PC-9 (cell line): ENCODE data around the gene TROAP. TPM values are rescaled to one million over a fixed set of nuclear protein-coding genes. Genes with fewer than 3 reads are reported as not detected.

Experiments
- BruUV-seq: library from RNA; stranded (reverse); fragments of 400-500 nt; replicated peaks from 2 replicates; lab custom pipeline; 2021; lab: Mats Ljungman, UMichigan
- CTCF ChIA-PET: fragments of 300-600 bp; sonication (Branson Sonifier 250); formaldehyde crosslinking; loops from one replicate; lab custom pipeline; 2022; ENCODE audit warnings: antibody characterized with exemption; lab: Charles Lee
- POLR2A ChIA-PET: fragments of 300-600 bp; sonication (Branson Sonifier 250); formaldehyde crosslinking; loops from one replicate; lab custom pipeline; 2022; ENCODE audit warnings: antibody characterized with exemption; ENCODE audit not compliant: unreplicated experiment; lab: Charles Lee
- DNase-seq, 2 experiments: peaks; one replicate each; pipeline versions ENCODE4 v3.0.0 to v3.0.0-alpha.2; 2015 to 2022; ENCODE audit warnings: mixed read lengths in 1 of 2
- H2AFZ ChIP-seq: fragments of 200-600 bp; sonication (generic); 2 replicates; pipeline ENCODE4 v1.8.1; 2017; ENCODE audit warnings: antibody characterized with exemption
- H3F3A ChIP-seq: fragments of 200-600 bp; sonication (generic); 2 replicates; pipeline ENCODE4 v1.8.1; 2017; ENCODE audit warnings: antibody characterized with exemption, mild to moderate bottlenecking, low read depth; ENCODE audit not compliant: insufficient read depth
- H3K27ac ChIP-seq: fragments of 200-600 bp; sonication (generic); 2 replicates; pipeline ENCODE4 v1.6.1; 2016; ENCODE audit warnings: mixed run types
- H3K27me3 ChIP-seq: fragments of 200-600 bp; sonication (generic); 2 replicates; pipeline ENCODE4 v1.6.1; 2016; ENCODE audit warnings: low read depth, mixed run types; ENCODE audit not compliant: insufficient read depth
- H3K36me3 ChIP-seq: fragments of 200-600 bp; sonication (generic); 2 replicates; pipeline ENCODE4 v1.6.1; 2016; ENCODE audit warnings: low read depth, mixed run types
- H3K4me1 ChIP-seq: fragments of 200-600 bp; sonication (generic); replicated peaks from 2 replicates; pipeline ENCODE4 v1.6.1; 2016; ENCODE audit warnings: mixed run types; ENCODE audit not compliant: insufficient read depth
- H3K4me2 ChIP-seq: fragments of 200-600 bp; sonication (generic); 2 replicates; pipeline ENCODE4 v1.6.1; 2017; ENCODE audit warnings: mixed run types
- H3K4me3 ChIP-seq: fragments of 200-600 bp; sonication (generic); 2 replicates; pipeline ENCODE4 v1.6.1; 2016; ENCODE audit warnings: mixed run types
- H3K79me2 ChIP-seq: fragments of 200-600 bp; sonication (generic); 2 replicates; pipeline ENCODE4 v1.6.1; 2017; ENCODE audit warnings: low read depth, mixed run types
- H3K9me2 ChIP-seq: fragments of 200-600 bp; sonication (generic); 2 replicates; pipeline ENCODE4 v1.8.1; 2017; ENCODE audit warnings: mild to moderate bottlenecking; ENCODE audit not compliant: insufficient read depth
- H3K9me3 ChIP-seq: fragments of 200-600 bp; sonication (generic); 2 replicates; pipeline ENCODE4 v1.8.1; 2016; ENCODE audit warnings: low read depth; ENCODE audit not compliant: insufficient read depth
- H4K20me1 ChIP-seq: fragments of 200-600 bp; sonication (generic); 2 replicates; pipeline ENCODE4 v1.8.1; 2017; ENCODE audit not compliant: insufficient read depth
- EZH2 ChIP-seq: fragments of 200-600 bp; sonication (generic); IDR thresholded peaks from 2 replicates; pipeline ENCODE4 v1.8.0; 2017; ENCODE audit warnings: antibody characterized with exemption, low read depth
- intact Hi-C: fragments of 100-400 bp; cut with micrococcal nuclease; formaldehyde crosslinking; loops from one replicate; pipeline ENCODE4 v1.10.0; 2022; ENCODE audit not compliant: unreplicated experiment
- total RNA-seq: library from RNA; stranded (reverse); gene quantifications from 2 replicates; pipeline ENCODE4 v1.2.3, GENCODE V29; 2021
- TF ChIP-seq, protein P1 (sequence below): fragments of 200-600 bp; sonication (generic); conservative IDR thresholded peaks from 2 replicates; pipeline ENCODE4 v1.6.1; 2017; ENCODE audit warnings: mixed run types, antibody characterized with exemption, mild to moderate bottlenecking, moderate library complexity

Gene TROAP
- total RNA-seq, 1 experiment from 2014 or later, result 79.9 TPM

DNA sequence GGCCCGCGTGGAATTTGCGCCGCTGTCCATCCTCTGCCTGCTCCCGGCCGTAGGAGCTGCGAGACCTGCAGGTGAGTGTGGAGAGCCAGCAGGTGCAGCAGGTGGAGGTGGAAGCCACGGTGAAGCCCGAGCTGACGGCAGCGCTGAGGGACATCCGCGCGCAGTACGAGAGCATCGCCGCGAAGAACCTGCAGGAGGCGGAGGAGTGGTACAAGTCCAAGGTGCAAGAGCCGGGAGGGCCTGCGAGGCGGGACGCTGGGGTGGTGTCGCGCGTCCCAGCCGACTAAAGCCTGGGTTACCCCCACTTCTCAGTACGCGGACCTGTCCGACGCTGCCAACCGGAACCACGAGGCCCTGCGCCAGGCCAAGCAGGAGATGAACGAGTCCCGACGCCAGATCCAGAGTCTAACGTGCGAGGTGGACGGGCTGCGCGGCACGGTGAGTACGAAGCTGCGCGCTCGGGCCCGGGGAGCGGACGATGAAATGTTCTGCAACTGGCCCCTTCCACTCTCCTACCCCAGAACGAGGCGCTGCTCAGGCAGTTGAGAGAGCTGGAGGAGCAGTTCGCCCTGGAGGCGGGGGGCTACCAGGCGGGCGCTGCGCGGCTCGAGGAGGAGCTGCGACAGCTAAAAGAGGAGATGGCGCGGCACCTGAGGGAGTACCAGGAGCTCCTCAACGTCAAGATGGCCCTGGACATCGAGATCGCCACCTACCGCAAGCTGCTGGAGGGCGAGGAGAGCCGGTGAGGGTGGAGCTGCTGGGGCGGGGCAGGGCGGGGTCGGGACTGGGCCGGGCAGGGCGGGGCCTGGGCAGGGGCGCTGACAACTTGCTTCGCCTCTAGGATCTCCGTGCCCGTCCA lies 26.0 kb upstream of the TROAP start:
- Histone ChIP-seq H3K36me3 (no peaks in the 10 kb centered on the region), H4K20me1 (no peaks in the 10 kb centered on the region), H3K27ac (no peak overlapping the region), H3K4me2 (peak overlapping the region; percentile 47), H3K4me3 (no peak overlapping the region), H3K9me2 (no peaks in the 10 kb centered on the region), H3K79me2 (no peaks in the 10 kb centered on the region), H3K9me3 (no peaks in the 10 kb centered on the region), H3F3A (no peaks in the 10 kb centered on the region), H3K4me1 (no peaks in the 10 kb centered on the region), H2AFZ (no peak overlapping the region), H3K27me3 (0 out of 2 replicates have a peak, but pooled peaks cover 2% of the 10 kb centered on the region)
- CTCF ChIA-PET, result interaction anchor here (0.6 to 1.5 kb wide), 9 partner anchors 26 to 999 kb away, joined by 3 to 16 read pairs (median 7); partner anchors contain the start of genes DNAJC22 and TROAP
- TF ChIP-seq EZH2, result no peak
- TF ChIP-seq, protein P1, sequence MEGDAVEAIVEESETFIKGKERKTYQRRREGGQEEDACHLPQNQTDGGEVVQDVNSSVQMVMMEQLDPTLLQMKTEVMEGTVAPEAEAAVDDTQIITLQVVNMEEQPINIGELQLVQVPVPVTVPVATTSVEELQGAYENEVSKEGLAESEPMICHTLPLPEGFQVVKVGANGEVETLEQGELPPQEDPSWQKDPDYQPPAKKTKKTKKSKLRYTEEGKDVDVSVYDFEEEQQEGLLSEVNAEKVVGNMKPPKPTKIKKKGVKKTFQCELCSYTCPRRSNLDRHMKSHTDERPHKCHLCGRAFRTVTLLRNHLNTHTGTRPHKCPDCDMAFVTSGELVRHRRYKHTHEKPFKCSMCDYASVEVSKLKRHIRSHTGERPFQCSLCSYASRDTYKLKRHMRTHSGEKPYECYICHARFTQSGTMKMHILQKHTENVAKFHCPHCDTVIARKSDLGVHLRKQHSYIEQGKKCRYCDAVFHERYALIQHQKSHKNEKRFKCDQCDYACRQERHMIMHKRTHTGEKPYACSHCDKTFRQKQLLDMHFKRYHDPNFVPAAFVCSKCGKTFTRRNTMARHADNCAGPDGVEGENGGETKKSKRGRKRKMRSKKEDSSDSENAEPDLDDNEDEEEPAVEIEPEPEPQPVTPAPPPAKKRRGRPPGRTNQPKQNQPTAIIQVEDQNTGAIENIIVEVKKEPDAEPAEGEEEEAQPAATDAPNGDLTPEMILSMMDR, result peak; percentile 45; the same call in 1 of the 2 replicates
- intact Hi-C loops, result no loop called here
- no TSS peak for BruUV-seq
- POLR2A ChIA-PET, result interaction anchor here (0.5 to 0.7 kb wide), 4 partner anchors 26 to 261 kb away, joined by 3 to 14 read pairs (median 6); partner anchors contain the start of gene TROAP
- DNase-seq, result peak; percentile 38 to 61

DNA sequence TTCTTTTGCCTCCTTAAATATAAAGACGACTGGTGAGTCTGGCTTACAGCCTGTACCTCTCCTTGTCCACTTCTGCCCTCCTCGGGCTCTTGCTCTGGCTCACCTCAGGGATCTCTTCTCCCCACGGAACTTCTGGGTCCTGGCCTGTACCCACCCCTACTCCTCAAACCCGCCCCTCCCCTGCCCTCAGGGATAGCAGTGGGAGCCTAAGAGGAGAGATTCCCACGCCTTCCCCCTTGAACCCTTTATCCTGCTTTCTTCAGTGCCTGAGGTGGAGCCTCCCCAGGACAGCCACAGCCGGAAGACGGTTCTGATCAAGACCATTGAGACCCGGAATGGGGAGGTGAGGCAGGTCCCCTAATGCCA lies 25.4 kb upstream of the TROAP start:
- intact Hi-C loops, result no loop called here
- POLR2A ChIA-PET, result interaction anchor here (0.5 to 0.7 kb wide), 3 partner anchors 25 to 167 kb away, joined by 3 to 14 read pairs (median 4); partner anchors contain the start of gene TROAP
- H2AFZ ChIP-seq, result no peak overlapping the region

DNA sequence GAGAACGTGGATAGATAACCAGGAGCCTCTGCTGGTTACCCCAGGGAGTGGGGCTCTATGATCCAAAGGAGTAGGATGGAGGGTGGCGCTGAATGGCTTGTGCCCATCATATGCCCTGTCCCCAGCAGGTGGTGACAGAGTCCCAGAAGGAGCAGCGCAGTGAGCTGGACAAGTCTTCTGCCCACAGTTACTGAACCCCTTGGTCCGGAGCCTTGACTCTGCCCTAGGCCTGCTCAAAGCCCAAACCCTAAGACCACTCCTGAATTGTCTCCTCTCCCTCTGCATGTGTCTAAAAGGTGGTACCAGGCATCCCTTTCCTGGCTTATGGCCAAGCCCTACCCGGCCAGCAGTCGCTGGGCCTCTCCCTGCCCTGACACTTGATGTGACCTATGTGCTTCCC lies 24.9 kb upstream of the TROAP start:
- no peaks in the 10 kb centered on the region for H3F3A ChIP-seq
- H3K36me3 ChIP-seq, result no peaks in the 10 kb centered on the region
- 0 out of 2 replicates have a peak, but pooled peaks cover 2% of the 10 kb centered on the region for H3K27me3 ChIP-seq
- intact Hi-C loops, result no loop called here
- H3K9me2 ChIP-seq, result no peaks in the 10 kb centered on the region
- H3K4me3 ChIP-seq, result no peak overlapping the region
- no peaks in the 10 kb centered on the region for H3K4me1 ChIP-seq
- no TSS peak for BruUV-seq
- TF ChIP-seq, protein P1, result peak; percentile 52
- no peak for TF ChIP-seq EZH2
- CTCF ChIA-PET, result no interaction called here
- no peak for DNase-seq
- H4K20me1 ChIP-seq, result no peaks in the 10 kb centered on the region
- no peak overlapping the region for H3K4me2 ChIP-seq
- no peak overlapping the region for H3K27ac ChIP-seq
- no peaks in the 10 kb centered on the region for H3K9me3 ChIP-seq
- no peak overlapping the region for H2AFZ ChIP-seq
- H3K79me2 ChIP-seq, result no peaks in the 10 kb centered on the region
- POLR2A ChIA-PET, result no interaction called here

More for the DNA sequence above, 25.4 kb upstream of the TROAP start:
- Histone ChIP-seq H3K36me3 (no peaks in the 10 kb centered on the region), H3K4me1 (no peaks in the 10 kb centered on the region), H3K9me3 (no peaks in the 10 kb centered on the region), H3K4me3 (no peak overlapping the region), H3F3A (no peaks in the 10 kb centered on the region), H3K4me2 (peak overlapping the region; percentile 47; the same call in 1 of the 2 replicates), H3K9me2 (no peaks in the 10 kb centered on the region), H3K27me3 (0 out of 2 replicates have a peak, but pooled peaks cover 2% of the 10 kb centered on the region), H4K20me1 (no peaks in the 10 kb centered on the region), H3K79me2 (no peaks in the 10 kb centered on the region), H3K27ac (no peak overlapping the region)
- CTCF ChIA-PET, result interaction anchor here (0.6 to 1.5 kb wide), 5 partner anchors 26 to 155 kb away, joined by 3 to 16 read pairs (median 7); partner anchors contain the start of genes DNAJC22 and TROAP
- no peak for DNase-seq
- TF ChIP-seq, protein P1, result no peak
- TF ChIP-seq EZH2, result no peak
- no TSS peak for BruUV-seq
